GM23338 (cell line): ENCODE measurements around the gene NFKB2. TPM values are rescaled to one million over a fixed set of nuclear protein-coding genes. Genes with fewer than 3 reads are reported as not detected.

Source experiments
- ATAC-seq: fragments of 200-7000 bp; cut with Tn5 transposase; 3 replicates; pipeline ENCODE4 v1.9.1; 2020
- DNase-seq: peaks from one replicate; pipeline ENCODE4 v3.0.0-alpha.2; 2015; ENCODE audit warnings: low spot score
- H2AFZ ChIP-seq: fragments of 200-600 bp; sonication (generic); 2 replicates; pipeline ENCODE4 v1.8.0; 2016; ENCODE audit warnings: antibody characterized with exemption, mild to moderate bottlenecking, moderate library complexity
- H3F3A ChIP-seq: fragments of 200-600 bp; sonication (generic); replicated peaks from 2 replicates; pipeline ENCODE4 v1.8.0; 2017; ENCODE audit warnings: antibody characterized with exemption, mixed run types, low read depth
- H3K27ac ChIP-seq: fragments of 200-600 bp; sonication (generic); 2 replicates; pipeline ENCODE4 v1.6.1; 2016; ENCODE audit warnings: low read depth
- H3K27me3 ChIP-seq: fragments of 200-600 bp; sonication (generic); 2 replicates; pipeline ENCODE4 v1.8.0; 2016; ENCODE audit warnings: mild to moderate bottlenecking, mixed run types, moderate library complexity; ENCODE audit not compliant: insufficient read depth
- H3K36me3 ChIP-seq: fragments of 200-600 bp; sonication (generic); 2 replicates; pipeline ENCODE4 v1.8.0; 2016; ENCODE audit warnings: mild to moderate bottlenecking; ENCODE audit not compliant: insufficient read depth
- H3K4me1 ChIP-seq: fragments of 200-600 bp; sonication (generic); 2 replicates; pipeline ENCODE4 v1.8.0; 2016; ENCODE audit warnings: mild to moderate bottlenecking, moderate library complexity; ENCODE audit not compliant: insufficient read depth
- H3K4me2 ChIP-seq: fragments of 200-600 bp; sonication (generic); 2 replicates; pipeline ENCODE4 v1.7.1; 2017; ENCODE audit warnings: mixed run types
- H3K4me3 ChIP-seq: fragments of 200-600 bp; sonication (generic); 2 replicates; pipeline ENCODE4 v1.6.1; 2016; ENCODE audit warnings: mixed run types
- H3K79me2 ChIP-seq: fragments of 200-600 bp; sonication (generic); replicated peaks from 2 replicates; pipeline ENCODE4 v1.8.0; 2017; ENCODE audit warnings: mild to moderate bottlenecking; ENCODE audit not compliant: insufficient read depth
- H3K9me2 ChIP-seq: fragments of 200-600 bp; sonication (generic); 2 replicates; pipeline ENCODE4 v1.8.0; 2017; ENCODE audit not compliant: insufficient read depth
- H4K20me1 ChIP-seq: fragments of 200-600 bp; sonication (generic); replicated peaks from 2 replicates; pipeline ENCODE4 v1.8.0; 2017; ENCODE audit warnings: mild to moderate bottlenecking; ENCODE audit not compliant: insufficient read depth
- H3K27ac Mint-ChIP-seq: 2 replicates; pipeline ENCODE4 v1.8.0; 2020; ENCODE audit warnings: inconsistent platforms, mild to moderate bottlenecking, moderate library complexity, mixed read lengths
- H3K27me3 Mint-ChIP-seq: 3 replicates; pipeline ENCODE4 v1.8.0; 2022; ENCODE audit warnings: low read depth, mild to moderate bottlenecking, moderate library complexity, mixed read lengths, inconsistent platforms; ENCODE audit not compliant: insufficient read depth, poor library complexity
- H3K36me3 Mint-ChIP-seq: 3 replicates; pipeline ENCODE4 v1.8.0; 2021; ENCODE audit warnings: low read depth, mild to moderate bottlenecking, inconsistent platforms, moderate library complexity, mixed read lengths
- H3K4me1 Mint-ChIP-seq: 3 replicates; pipeline ENCODE4 v1.8.0; 2020; ENCODE audit warnings: mild to moderate bottlenecking, inconsistent platforms, mixed read lengths
- H3K4me3 Mint-ChIP-seq: 3 replicates; pipeline ENCODE4 v1.8.0; 2021; ENCODE audit warnings: moderate library complexity, mild to moderate bottlenecking, inconsistent platforms, mixed read lengths
- H3K9me3 Mint-ChIP-seq: 3 replicates; pipeline ENCODE4 v1.8.0; 2020; ENCODE audit warnings: moderate library complexity, mild to moderate bottlenecking, inconsistent platforms, mixed read lengths
- CTCF ChIP-seq, 2 experiments: fragments of 200-600 bp in 1 of 2; sonication (generic) in 1 of 2; conservative IDR thresholded peaks; 2 replicates each; pipeline versions ENCODE4 v1.5.1 to v1.6.1; 2016 to 2017; ENCODE audit warnings: antibody characterized with exemption in 2 of 2, low read depth in 2 of 2, mild to moderate bottlenecking in 2 of 2, moderate library complexity in 1 of 2
- ETS1 ChIP-seq: IDR thresholded peaks from 2 replicates; pipeline ENCODE4 v1.6.1; 2016; ENCODE audit warnings: antibody characterized with exemption
- EZH2 ChIP-seq: fragments of 200-600 bp; sonication (generic); IDR thresholded peaks from one replicate; pipeline ENCODE4 v1.8.0; 2017; ENCODE audit warnings: antibody characterized with exemption, mild to moderate bottlenecking, low read depth; ENCODE audit not compliant: unreplicated experiment
- JUNB ChIP-seq: IDR thresholded peaks from one replicate; pipeline ENCODE4 v1.6.1; 2016; ENCODE audit warnings: antibody characterized with exemption; ENCODE audit not compliant: unreplicated experiment
- NANOG ChIP-seq: IDR thresholded peaks from 2 replicates; pipeline ENCODE4 v1.6.1; 2016; ENCODE audit warnings: antibody characterized with exemption, borderline replicate concordance
- POLR2AphosphoS5 ChIP-seq: IDR thresholded peaks from 2 replicates; pipeline ENCODE4 v1.6.1; 2016; ENCODE audit warnings: antibody characterized with exemption, low read depth
- STAT1 ChIP-seq: IDR thresholded peaks from one replicate; pipeline ENCODE4 v1.6.1; 2016; ENCODE audit warnings: antibody characterized with exemption; ENCODE audit not compliant: unreplicated experiment
- ZNF114 ChIP-seq: fragments of 250-450 bp; sonication (Bioruptor Pico); IDR thresholded peaks from 2 replicates; pipeline ENCODE4 v1.5.0; 2020; ENCODE audit warnings: mild to moderate bottlenecking, moderate library complexity
- ZNF462 ChIP-seq: fragments of 250-450 bp; sonication (Bioruptor Pico); IDR thresholded peaks from 2 replicates; pipeline ENCODE4 v1.5.0; 2020; ENCODE audit warnings: mild to moderate bottlenecking, moderate library complexity
- polyA plus RNA-seq: library from polyadenylated mRNA; unstranded; fragments of >200 nt; fragmentation: Nextera tagmentation; extraction: Ambion mirVana; gene quantifications from 2 replicates; pipeline ENCODE4 v1.2.1, GENCODE V29; 2016
- total RNA-seq: library from RNA; depleted of rRNA; stranded (reverse); fragments of >200 nt; shearing (Covaris generic); gene quantifications from 2 replicates; pipeline ENCODE4 v1.2.3, GENCODE V29; 2014
- TF ChIP-seq, protein P1 (sequence below): IDR thresholded peaks from one replicate; pipeline ENCODE4 v1.6.1; 2018; ENCODE audit warnings: antibody characterized with exemption; ENCODE audit not compliant: unreplicated experiment

Gene NFKB2
- total and polyA plus RNA-seq, 2 experiments from 2014 or later = 6.8 to 29.4 TPM

GRCh38 chr10:102444851-102445250 is 49.3 kb downstream of the NFKB2 start:
- DNase-seq (no peak), ATAC-seq (no peak)
- no peak overlapping the region for H3K4me2 ChIP-seq
- H4K20me1 ChIP-seq = no peaks in the 10 kb centered on the region
- H3K27ac ChIP-seq = no peak overlapping the region
- H3K36me3 Mint-ChIP-seq = no peaks in the 10 kb centered on the region
- H3K27me3 ChIP-seq = no peaks in the 10 kb centered on the region
- H3K27me3 Mint-ChIP-seq = peaks cover 4% of the 10 kb centered on the region
- no peaks in the 10 kb centered on the region for H3K9me2 ChIP-seq
- no peaks in the 10 kb centered on the region for H3K9me3 Mint-ChIP-seq
- H3K36me3 ChIP-seq = no peaks in the 10 kb centered on the region
- no peak overlapping the region for H3K27ac Mint-ChIP-seq
- H3K4me3 Mint-ChIP-seq = no peak overlapping the region
- H3K4me3 ChIP-seq = no peak overlapping the region
- peaks cover 8% of the 10 kb centered on the region for H3K4me1 Mint-ChIP-seq
- peaks cover 11% of the 10 kb centered on the region; the same call in 1 of the 2 replicates for H3K4me1 ChIP-seq
- H3K79me2 ChIP-seq = no peaks in the 10 kb centered on the region
- no peak for TF ChIP-seq ETS1
- TF ChIP-seq, protein P1, sequence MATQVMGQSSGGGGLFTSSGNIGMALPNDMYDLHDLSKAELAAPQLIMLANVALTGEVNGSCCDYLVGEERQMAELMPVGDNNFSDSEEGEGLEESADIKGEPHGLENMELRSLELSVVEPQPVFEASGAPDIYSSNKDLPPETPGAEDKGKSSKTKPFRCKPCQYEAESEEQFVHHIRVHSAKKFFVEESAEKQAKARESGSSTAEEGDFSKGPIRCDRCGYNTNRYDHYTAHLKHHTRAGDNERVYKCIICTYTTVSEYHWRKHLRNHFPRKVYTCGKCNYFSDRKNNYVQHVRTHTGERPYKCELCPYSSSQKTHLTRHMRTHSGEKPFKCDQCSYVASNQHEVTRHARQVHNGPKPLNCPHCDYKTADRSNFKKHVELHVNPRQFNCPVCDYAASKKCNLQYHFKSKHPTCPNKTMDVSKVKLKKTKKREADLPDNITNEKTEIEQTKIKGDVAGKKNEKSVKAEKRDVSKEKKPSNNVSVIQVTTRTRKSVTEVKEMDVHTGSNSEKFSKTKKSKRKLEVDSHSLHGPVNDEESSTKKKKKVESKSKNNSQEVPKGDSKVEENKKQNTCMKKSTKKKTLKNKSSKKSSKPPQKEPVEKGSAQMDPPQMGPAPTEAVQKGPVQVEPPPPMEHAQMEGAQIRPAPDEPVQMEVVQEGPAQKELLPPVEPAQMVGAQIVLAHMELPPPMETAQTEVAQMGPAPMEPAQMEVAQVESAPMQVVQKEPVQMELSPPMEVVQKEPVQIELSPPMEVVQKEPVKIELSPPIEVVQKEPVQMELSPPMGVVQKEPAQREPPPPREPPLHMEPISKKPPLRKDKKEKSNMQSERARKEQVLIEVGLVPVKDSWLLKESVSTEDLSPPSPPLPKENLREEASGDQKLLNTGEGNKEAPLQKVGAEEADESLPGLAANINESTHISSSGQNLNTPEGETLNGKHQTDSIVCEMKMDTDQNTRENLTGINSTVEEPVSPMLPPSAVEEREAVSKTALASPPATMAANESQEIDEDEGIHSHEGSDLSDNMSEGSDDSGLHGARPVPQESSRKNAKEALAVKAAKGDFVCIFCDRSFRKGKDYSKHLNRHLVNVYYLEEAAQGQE = no peak
- no peak for TF ChIP-seq ZNF114 (CRISPR knock-in tag)
- TF ChIP-seq NANOG = no peak
- no peak for TF ChIP-seq CTCF (conservative IDR thresholded peaks at IDR 0.05; ENCODE audit: low read depth in 2 of 2)
- TF ChIP-seq POLR2AphosphoS5 = no peak
- no peak for TF ChIP-seq ZNF462 (CRISPR knock-in tag)
- TF ChIP-seq STAT1 = no peak
- no peak for TF ChIP-seq JUNB
- no peak for TF ChIP-seq EZH2
- peaks cover 6% of the 10 kb centered on the region; the same call in 1 of the 2 replicates for H3F3A ChIP-seq
- no peak overlapping the region for H2AFZ ChIP-seq
